ENCODE data around the gene SH2D3C.

DNA sequence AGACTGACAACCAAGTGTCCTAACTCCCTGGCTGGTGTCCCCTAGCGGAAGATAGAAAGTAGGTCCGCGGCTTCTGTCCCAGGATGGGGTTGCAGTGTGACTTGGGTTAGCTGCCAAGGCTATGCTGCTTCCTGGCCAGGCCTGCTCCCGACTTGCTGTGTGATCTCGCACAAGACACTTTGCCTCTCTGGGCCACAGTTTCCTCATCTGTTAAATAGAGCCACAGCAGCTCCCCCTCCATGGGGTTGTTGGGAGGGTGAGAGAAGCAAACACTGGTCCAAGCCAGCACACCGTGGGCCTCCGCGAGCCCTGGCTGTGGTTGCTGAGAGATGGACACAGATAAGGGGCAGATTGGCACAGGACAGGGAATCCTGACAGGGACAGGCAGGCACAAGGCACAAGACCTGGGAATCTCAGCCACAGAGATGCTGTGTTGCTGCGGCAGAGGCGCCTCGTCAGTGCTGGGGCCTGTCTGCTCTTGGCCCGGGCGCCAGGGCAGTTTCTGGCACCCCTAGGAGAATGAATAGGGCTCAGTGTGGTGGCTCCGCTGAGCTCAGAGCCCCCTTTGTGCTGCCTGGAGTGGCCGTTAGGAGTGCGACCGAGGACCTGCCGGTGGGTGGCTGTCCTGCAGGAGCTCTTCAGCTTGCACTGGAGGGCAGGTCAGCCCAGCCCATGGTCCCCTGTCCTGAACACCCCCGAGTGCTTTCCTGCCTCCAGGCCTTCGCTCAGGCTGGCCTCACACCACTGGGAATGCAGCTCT lies 1.8 kb upstream of the SH2D3C start:
- TF ChIP-seq, protein P1, sequence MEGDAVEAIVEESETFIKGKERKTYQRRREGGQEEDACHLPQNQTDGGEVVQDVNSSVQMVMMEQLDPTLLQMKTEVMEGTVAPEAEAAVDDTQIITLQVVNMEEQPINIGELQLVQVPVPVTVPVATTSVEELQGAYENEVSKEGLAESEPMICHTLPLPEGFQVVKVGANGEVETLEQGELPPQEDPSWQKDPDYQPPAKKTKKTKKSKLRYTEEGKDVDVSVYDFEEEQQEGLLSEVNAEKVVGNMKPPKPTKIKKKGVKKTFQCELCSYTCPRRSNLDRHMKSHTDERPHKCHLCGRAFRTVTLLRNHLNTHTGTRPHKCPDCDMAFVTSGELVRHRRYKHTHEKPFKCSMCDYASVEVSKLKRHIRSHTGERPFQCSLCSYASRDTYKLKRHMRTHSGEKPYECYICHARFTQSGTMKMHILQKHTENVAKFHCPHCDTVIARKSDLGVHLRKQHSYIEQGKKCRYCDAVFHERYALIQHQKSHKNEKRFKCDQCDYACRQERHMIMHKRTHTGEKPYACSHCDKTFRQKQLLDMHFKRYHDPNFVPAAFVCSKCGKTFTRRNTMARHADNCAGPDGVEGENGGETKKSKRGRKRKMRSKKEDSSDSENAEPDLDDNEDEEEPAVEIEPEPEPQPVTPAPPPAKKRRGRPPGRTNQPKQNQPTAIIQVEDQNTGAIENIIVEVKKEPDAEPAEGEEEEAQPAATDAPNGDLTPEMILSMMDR (conservative IDR thresholded peaks at IDR 0.05): no peak
- TF ChIP-seq EZH2 (IDR thresholded peaks at IDR 0.05; ENCODE audit: low read depth): no peak
